Lung microvascular endothelial cell (primary cell): Measurements from ENCODE around the gene SLC44A5. TPM values are rescaled to one million over a fixed set of nuclear protein-coding genes. Genes with fewer than 3 reads are reported as not detected.
"Not testable (repeated sequence)": the region's sequence is repeated elsewhere in the genome, so short reads cannot be mapped to it uniquely, and the experiment has no call there.

ENCODE experiments used
- DNase-seq, 2 donors: peaks; one replicate each; pipeline versions ENCODE4 v3.0.0 to v3.0.0-alpha.2; 2010; ENCODE audit warnings: low read depth in 2 of 2
- total RNA-seq: library from RNA; depleted of rRNA; stranded (reverse); fragments of >200 nt; gene quantifications from 2 replicates; pipeline ENCODE4 v1.2.1, GENCODE V29; 2014

Gene SLC44A5
- total RNA-seq, 1 donor from 2014 or later = 0.99 TPM

DNA sequence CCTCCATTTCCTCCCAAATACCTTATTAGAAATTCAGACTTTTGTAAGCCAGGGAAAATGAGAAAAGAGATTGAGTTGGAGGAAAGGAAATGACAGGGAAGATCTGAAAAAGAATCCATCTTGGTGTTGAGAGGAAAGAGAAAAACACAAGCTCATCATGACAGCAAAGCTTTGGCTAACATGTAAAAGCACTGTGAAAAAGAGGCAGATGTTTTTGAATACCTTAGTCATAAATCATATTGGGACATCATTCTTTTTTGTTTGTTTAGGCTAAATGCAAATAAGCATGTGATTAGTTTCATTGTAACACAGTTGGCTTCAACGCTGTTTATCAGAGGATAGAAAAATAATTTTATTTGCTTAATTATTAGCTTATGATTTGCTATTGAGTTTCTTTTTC lies 412.2 kb downstream of the SLC44A5 start:
- no peak for DNase-seq

- DNase-seq = no peak
These were observed 412.8 kb downstream of the SLC44A5 start for GRCh38 chr1:75198163-75198562.

DNA sequence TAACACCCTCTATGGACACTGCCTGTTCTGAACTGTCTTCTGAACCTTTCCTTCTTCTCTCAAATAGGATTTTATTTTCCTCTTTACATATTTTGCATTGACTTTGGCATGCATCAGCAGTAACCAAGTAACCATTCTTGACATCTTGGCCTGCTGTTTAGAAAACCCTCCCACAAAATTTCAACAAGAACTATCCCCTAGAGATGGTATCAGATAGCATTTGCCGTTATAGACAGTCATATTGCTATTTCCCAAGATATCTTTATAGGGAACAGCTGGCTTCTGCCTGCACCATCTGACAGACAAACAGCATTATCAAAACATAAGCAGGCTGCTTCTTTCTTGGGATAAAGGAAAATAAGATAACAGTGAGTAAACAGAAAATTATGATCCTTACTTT lies 422.0 kb downstream of the SLC44A5 start:
- no peak for DNase-seq

- DNase-seq = not testable (repeated sequence)
These were observed 429.5 kb downstream of the SLC44A5 start for GRCh38 chr1:75181214-75181955.

- DNase-seq = no peak
These were observed 436.7 kb downstream of the SLC44A5 start for GRCh38 chr1:75174031-75174760.

GRCh38 chr1:75172556-75172955 lies 438.4 kb downstream of the SLC44A5 start:
- no peak for DNase-seq

DNA sequence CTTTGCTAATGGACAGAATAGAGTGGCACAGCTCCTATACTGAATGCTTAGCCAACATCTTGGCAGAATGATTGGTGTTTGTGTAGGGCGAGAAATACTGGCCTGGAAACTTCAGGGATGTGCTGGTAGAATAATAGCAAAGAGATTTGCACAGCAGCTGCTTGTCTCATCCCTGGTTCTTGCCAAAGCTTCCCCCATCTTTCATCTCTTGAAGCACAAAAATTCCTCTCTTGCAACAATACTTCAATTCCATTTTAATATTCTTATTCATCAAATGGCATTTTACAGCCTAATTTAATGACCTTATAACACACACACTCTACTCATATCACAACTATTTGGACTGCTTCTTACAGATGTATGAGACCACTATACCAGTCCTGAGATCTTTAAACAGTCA lies 439.0 kb downstream of the SLC44A5 start:
- no peak for DNase-seq

DNA sequence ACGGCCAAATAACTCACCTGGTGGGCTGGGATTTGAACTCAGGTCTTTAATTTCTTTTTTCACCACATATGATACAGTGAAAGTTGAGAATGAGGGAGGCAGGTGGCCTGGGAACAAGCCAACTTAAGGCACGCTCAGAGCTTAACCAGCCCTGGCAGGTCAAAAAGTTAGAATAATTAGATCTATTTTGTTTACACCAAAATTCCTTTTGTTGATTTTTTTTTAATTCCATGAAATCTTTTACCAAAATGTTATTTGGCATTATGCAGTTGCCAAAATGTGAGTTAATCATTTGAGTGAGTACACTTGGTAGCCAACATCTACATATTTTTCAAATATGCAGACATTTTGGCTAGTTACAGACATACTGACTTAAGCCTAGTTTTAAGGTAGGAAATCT lies 439.9 kb downstream of the SLC44A5 start:
- no peak for DNase-seq

- no peak for DNase-seq
These were observed 440.9 kb downstream of the SLC44A5 start for GRCh38 chr1:75170011-75170410.

DNA sequence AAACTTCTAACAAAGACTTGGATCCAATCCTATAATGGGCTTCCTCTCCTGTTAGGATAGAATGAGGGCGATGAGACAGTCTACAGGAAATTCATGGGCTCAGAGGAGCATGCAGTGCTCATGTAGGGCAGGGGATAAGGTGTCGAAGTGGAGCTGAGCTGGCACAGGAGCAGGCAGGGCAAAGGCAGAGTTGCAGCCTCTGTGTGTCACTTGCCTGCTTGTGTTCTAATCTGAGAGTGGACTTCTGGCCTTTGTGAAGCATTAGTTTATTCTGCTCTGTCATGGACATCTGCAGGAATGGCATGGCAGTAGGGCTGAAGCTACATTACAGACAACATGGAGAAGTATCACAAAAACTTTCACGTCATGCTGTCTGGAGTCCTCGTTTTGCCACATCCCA lies 444.1 kb downstream of the SLC44A5 start:
- DNase-seq = no peak

DNA sequence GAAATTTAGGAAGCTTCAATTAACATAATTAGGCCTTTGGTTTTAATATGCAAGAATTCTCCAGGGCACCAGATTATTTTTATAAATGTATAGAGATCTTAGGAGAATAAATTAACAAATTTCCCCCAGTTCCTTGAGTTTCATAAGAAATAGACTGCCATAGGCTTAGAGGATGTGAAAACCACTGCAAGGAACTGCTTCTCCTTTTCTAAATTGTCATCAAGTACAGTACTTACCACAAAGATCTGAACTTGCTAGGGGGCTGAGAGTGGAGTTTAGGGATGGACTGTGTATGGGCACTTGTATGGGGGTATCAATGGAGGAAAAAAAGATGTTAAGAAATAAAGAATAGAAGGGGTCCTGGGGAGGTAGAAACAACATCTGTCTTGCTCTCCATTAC lies 445.6 kb downstream of the SLC44A5 start:
- DNase-seq = no peak

DNA sequence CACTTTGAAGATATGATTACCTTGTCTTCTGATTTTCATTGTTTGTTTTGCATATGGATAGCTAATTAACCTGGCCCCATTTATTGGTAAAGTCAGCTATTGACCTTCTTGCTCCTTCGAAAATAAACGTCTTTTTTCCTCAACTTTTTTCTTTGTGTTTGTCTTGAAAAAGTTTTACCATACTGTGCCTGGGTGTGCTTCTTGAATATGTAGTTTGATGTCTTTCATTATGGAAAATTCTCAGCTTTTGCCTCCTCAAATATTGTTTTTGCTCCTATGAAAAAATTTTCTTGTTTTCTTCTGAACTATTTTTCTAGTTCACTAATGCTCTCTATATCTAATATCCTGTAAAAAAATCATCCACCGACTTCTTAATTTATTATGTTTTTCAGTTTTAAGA lies 451.8 kb downstream of the SLC44A5 start:
- DNase-seq = no peak

Other genes with a start within 250 kb of the SLC44A5 start
- 25.9 and 34.7 TPM in 2 replicates for gene ACADM, start 113.6 kb upstream of the SLC44A5 start, total RNA-seq
- gene RABGGTB, start 175.1 kb upstream of the SLC44A5 start, total RNA-seq = 40.5 and 44.8 TPM in 2 replicates
- 0.22 and 0.40 TPM in 2 replicates for gene MSH4, start 185.8 kb upstream of the SLC44A5 start, total RNA-seq